ENCODE measurements around the gene ECEL1.

ECEL1 gene

DNA sequence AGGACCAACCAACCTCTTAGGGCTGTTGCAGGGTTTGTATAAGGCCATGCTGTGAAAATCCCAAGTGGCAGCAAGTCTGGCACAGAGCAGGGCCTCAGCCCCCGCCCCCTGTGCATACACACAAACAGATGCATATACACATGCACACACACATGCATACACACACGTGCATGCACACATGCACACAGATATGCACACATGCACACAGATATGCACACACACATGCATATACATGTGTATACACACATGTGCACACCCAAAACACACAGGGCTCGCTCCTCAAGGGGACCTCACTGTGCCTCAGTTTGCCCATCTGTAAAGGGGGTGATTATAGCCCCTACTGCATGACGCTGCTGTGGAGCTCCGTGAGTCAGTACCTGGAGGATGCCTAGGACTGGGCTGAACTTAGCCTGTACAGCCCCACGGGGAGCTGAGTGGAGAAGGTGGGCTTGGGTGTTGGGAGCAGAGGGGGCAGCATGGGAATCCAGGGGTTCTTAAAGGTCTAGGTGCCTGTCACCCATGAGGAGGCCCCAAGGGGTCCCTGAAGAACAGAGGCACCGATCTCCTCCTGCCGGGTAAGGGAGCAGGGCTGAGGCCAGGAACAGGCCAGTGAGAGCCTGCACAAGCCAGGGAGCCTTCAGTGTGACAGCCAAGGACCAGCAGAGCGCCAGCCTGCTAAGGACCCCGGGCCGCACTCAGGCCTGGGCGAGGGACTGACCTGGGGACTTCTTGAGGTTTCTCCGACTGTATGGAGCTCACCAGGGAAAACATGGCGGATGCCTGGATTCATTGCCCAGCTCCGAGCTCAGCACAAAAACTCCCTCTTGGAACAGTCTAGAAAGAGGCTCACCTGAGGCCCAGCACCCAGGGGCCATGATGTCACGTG lies 55.7 kb downstream of the ECEL1 start:
- no peak for TF ChIP-seq ZNF274 (IDR thresholded peaks at IDR 0.05; ENCODE audit: low read depth, low read length)
- H3K4me3 ChIP-seq (ENCODE audit: low read length): no peak overlapping the region

Data from GM08714 (cell line).